GM12878 (cell line): ENCODE results near the gene DDX5. TPM values are rescaled to one million over a fixed set of nuclear protein-coding genes. Genes with fewer than 3 reads are reported as not detected.

Experiments used
- ATAC-seq: fragments of 200-7000 bp; cut with Tn5 transposase; 3 replicates; pipeline ENCODE4 v1.9.1; 2020; ENCODE audit warnings: mild to moderate bottlenecking, moderate library complexity
- BruUV-seq: library from RNA; stranded (reverse); fragments of 400-500 nt; replicated peaks from 2 replicates; lab custom pipeline; 2021; lab: Mats Ljungman, UMichigan
- CTCF ChIA-PET: fragments of 300-600 bp; sonication (Branson Sonifier 250); formaldehyde crosslinking; extraction: SDS; loops from one replicate; lab custom pipeline; 2021; ENCODE audit warnings: inconsistent platforms; lab: Yijun Ruan, JAX
- POLR2A ChIA-PET: fragments of 350-600 bp; formaldehyde crosslinking; extraction: SDS; loops from one replicate; lab custom pipeline; 2021; ENCODE audit warnings: inconsistent platforms; lab: Charles Lee
- RAD21 ChIA-PET: fragments of 300-600 bp; sonication (Branson Sonifier 250); formaldehyde crosslinking; loops from one replicate; lab custom pipeline; 2023; ENCODE audit warnings: antibody characterized with exemption; ENCODE audit not compliant: unreplicated experiment; lab: Charles Lee
- SMC1A ChIA-PET: fragments of 300-600 bp; sonication (Branson Sonifier 250); formaldehyde crosslinking; loops from one replicate; lab custom pipeline; 2023; ENCODE audit not compliant: unreplicated experiment, uncharacterized antibody; lab: Charles Lee
- DNase-seq: peaks from one replicate; pipeline ENCODE4 v3.0.0-alpha.2; 2011; ENCODE audit warnings: low read depth, low spot score
- FAIRE-seq: peaks from 3 replicates; lab custom pipeline; 2011; peaks lifted over from hg19 to GRCh38; lab: Jason Lieb, UNC
- H2AFZ ChIP-seq: 2 replicates; pipeline ENCODE4 v1.6.0; 2011; ENCODE audit warnings: low read depth, low read length, control low read depth; ENCODE audit not compliant: control insufficient read depth
- H3K27ac ChIP-seq: 2 replicates; pipeline ENCODE4 v1.5.1; 2011; ENCODE audit warnings: control low read depth; ENCODE audit not compliant: control insufficient read depth, insufficient read depth
- H3K27me3 ChIP-seq, 2 experiments: replicated peaks in 1 of 2; 2 replicates each; pipeline versions ENCODE4 v1.6.0 to v1.6.1; 2011; ENCODE audit warnings: low read length in 1 of 2; ENCODE audit not compliant: control insufficient read depth in 2 of 2, insufficient read depth in 2 of 2
- H3K36me3 ChIP-seq, 2 experiments: 2 replicates each; pipeline ENCODE4 v1.5.1; 2011; ENCODE audit warnings: low read length in 1 of 2; ENCODE audit not compliant: control insufficient read depth in 2 of 2, insufficient read depth in 2 of 2
- H3K4me1 ChIP-seq: 2 replicates; pipeline ENCODE4 v1.6.1; 2011; ENCODE audit warnings: mild to moderate bottlenecking, low read length, moderate library complexity, mixed read lengths; ENCODE audit not compliant: control insufficient read depth, insufficient read depth
- H3K4me2 ChIP-seq: 2 replicates; pipeline ENCODE4 v1.6.0; 2011; ENCODE audit warnings: control low read depth; ENCODE audit not compliant: control insufficient read depth, insufficient read depth
- H3K4me3 ChIP-seq: fragments of 200-600 bp; sonication (generic); 2 replicates; pipeline ENCODE4 v1.5.1; 2016
- H3K79me2 ChIP-seq: 2 replicates; pipeline ENCODE4 v1.6.0; 2011; ENCODE audit warnings: low read length; ENCODE audit not compliant: control insufficient read depth, insufficient read depth
- H3K9ac ChIP-seq: 2 replicates; pipeline ENCODE4 v1.8.0; 2011; ENCODE audit warnings: low read length, control low read depth, mixed read lengths; ENCODE audit not compliant: control insufficient read depth, insufficient read depth
- H3K9me3 ChIP-seq: replicated peaks from 3 replicates; pipeline ENCODE4 v1.5.1; 2011; ENCODE audit warnings: mild to moderate bottlenecking, low read length; ENCODE audit not compliant: control insufficient read depth, insufficient read depth
- H4K20me1 ChIP-seq: 2 replicates; pipeline ENCODE4 v1.6.0; 2011; ENCODE audit not compliant: control insufficient read depth, insufficient read depth
- BRCA1 ChIP-seq: IDR thresholded peaks from 2 replicates; pipeline ENCODE4 v1.6.1; 2011; ENCODE audit warnings: low read depth, low read length, improper control_type of control experiment
- CBFB ChIP-seq: IDR thresholded peaks from 2 replicates; pipeline ENCODE4 v1.6.1; 2016; ENCODE audit warnings: antibody characterized with exemption, low read depth
- DPF2 ChIP-seq: fragments of 450-650 bp; IDR thresholded peaks from 2 replicates; pipeline ENCODE4 v1.6.1; 2017; ENCODE audit warnings: mild to moderate bottlenecking
- FOS ChIP-seq: IDR thresholded peaks from 3 replicates; pipeline ENCODE4 v1.6.1; 2011; ENCODE audit warnings: borderline replicate concordance; ENCODE audit not compliant: insufficient read length; ENCODE audit errors: extremely low read depth
- FOXM1 ChIP-seq: IDR thresholded peaks from 2 replicates; pipeline ENCODE4 v1.6.1; 2012; ENCODE audit warnings: low read depth, mild to moderate bottlenecking, inconsistent platforms, low read length, moderate library complexity
- HDGF ChIP-seq: fragments of 450-650 bp; IDR thresholded peaks from 2 replicates; pipeline ENCODE4 v1.6.1; 2016; ENCODE audit warnings: antibody characterized with exemption
- MEF2A ChIP-seq: IDR thresholded peaks from 2 replicates; pipeline ENCODE4 v1.6.1; 2011; ENCODE audit warnings: low read depth, mild to moderate bottlenecking, low read length, moderate library complexity; ENCODE audit not compliant: insufficient read depth
- MYB ChIP-seq: fragments of 150-350 bp; IDR thresholded peaks from 2 replicates; pipeline ENCODE4 v1.6.1; 2014; ENCODE audit warnings: mild to moderate bottlenecking, low read depth, low read length, borderline replicate concordance
- NRF1 ChIP-seq: conservative IDR thresholded peaks from 2 replicates; pipeline ENCODE4 v1.6.1; 2011; ENCODE audit warnings: mild to moderate bottlenecking, low read depth, low read length, improper control_type of control experiment
- SREBF2 ChIP-seq: IDR thresholded peaks from 2 replicates; pipeline ENCODE4 v1.6.1; 2012; ENCODE audit warnings: mild to moderate bottlenecking, low read length
- TCF12 ChIP-seq: IDR thresholded peaks from 2 replicates; pipeline ENCODE4 v1.6.1; 2011; ENCODE audit warnings: low read depth, mild to moderate bottlenecking, low read length
- in situ Hi-C: fragments of 300-500 bp; cut with MboI; formaldehyde crosslinking; loops from 9 replicates; pipeline ENCODE4 v1.14.3; 2018; ENCODE audit warnings: mixed read lengths
- intact Hi-C: fragments of 100-400 bp; cut with micrococcal nuclease; formaldehyde crosslinking; loops from one replicate; pipeline ENCODE4 v1.14.2; 2022; ENCODE audit not compliant: unreplicated experiment
- polyA plus RNA-seq, 11 experiments: library from polyadenylated mRNA; depleted of rRNA in 4 of 11; unstranded in 6 of 11; stranded (reverse) in 5 of 11; fragments of >200 nt; fragmentation: Nextera tagmentation in 4 of 11; fragmentation: Illumina TruSeq in 1 of 11; extraction: Ambion mirVana in 4 of 11; extraction: Trizol in 1 of 11; gene quantifications; 1 replicate in 1 of 11; 2 replicates in 10 of 11; pipeline versions ENCODE4 v1.2.1 to v1.2.3, GENCODE V29; 2011 to 2016; ENCODE audit warnings: inconsistent platforms in 2 of 11, missing spikeins in 2 of 11, low read depth in 1 of 11
- total RNA-seq, 4 experiments: library from RNA; depleted of rRNA in 3 of 4; stranded (reverse); fragments of >200 nt in 3 of 4; fragmentation: Illumina TruSeq in 1 of 4; extraction: Trizol in 1 of 4; gene quantifications; 2 replicates each; pipeline versions ENCODE4 v1.2.1 to v1.2.3, GENCODE V29; 2013 to 2021

DDX5 gene
- total and polyA plus RNA-seq, 10 of the 15 experiments (the other 5 are each of a cell fraction or from before 2014, with no cell fraction given) = 257 to 1,423 (median 719) TPM

DNA sequence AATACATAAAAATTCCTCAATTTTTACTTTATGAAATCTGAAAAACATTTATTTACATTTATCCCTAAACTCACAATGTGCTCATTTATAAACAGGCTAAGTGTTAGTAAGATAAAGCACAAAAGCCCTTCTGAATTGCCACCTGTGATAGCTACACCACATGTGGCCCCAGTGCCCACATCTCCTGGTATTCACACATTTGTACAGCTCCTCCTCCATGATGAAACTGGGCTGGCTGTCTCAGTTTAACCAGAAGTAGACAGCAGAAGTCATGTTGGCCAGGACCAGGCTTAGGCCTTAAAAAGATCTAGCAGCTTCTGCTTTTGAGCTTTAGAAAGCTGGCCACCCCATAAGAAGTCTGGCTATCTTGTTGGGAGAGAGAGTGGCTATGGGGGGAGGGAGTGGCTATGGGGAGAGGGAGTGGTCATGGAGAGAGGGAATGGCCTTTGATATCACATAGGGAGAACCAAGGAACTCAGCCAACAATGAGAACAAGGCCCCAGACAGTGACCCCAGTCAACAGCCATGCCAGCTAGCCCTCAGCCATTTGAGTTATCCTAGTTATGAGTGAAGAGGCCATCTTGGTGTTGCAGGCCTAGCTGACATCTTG lies 48.0 kb upstream of the DDX5 start:
- Histone ChIP-seq H3K9ac (no peak overlapping the region), H4K20me1 (no peaks in the 10 kb centered on the region), H3K4me1 (no peaks in the 10 kb centered on the region), H3K4me2 (no peak overlapping the region), H3K36me3 (peaks cover 2 to 3% of the 10 kb centered on the region in 2 experiments; a peak in 1 of 4 replicates), H3K4me3 (no peak overlapping the region), H3K27ac (no peak overlapping the region), H3K9me3 (no peaks in the 10 kb centered on the region), H3K27me3 (no peaks in the 10 kb centered on the region), H2AFZ (no peak overlapping the region), H3K79me2 (no peaks in the 10 kb centered on the region)
- ChIA-PET CTCF (interaction anchor here (0.8 to 2.0 kb wide), 4 partner anchors 20 to 124 kb away, joined by 3 to 4 read pairs (median 4); no protein-coding TSS in a partner anchor), POLR2A (no interaction called here), RAD21 (no interaction called here), SMC1A (interaction anchor here (0.6 to 2.2 kb wide), 5 partner anchors 15 to 1355 kb away, joined by 3 to 4 read pairs (median 4); no protein-coding TSS in a partner anchor)
- no peak for DNase-seq
- FAIRE-seq = no peak
- no TSS peak for BruUV-seq
- no peak for TF ChIP-seq NRF1
- TF ChIP-seq MEF2A = no peak
- no peak for TF ChIP-seq SREBF2
- TF ChIP-seq FOXM1 = no peak
- no peak for TF ChIP-seq HDGF
- TF ChIP-seq FOS = no peak
- no peak for TF ChIP-seq CBFB
- no peak for TF ChIP-seq DPF2
- TF ChIP-seq TCF12 = no peak
- TF ChIP-seq MYB = no peak
- TF ChIP-seq BRCA1 = no peak
- intact Hi-C loops = no loop called here
- in situ Hi-C loops = no loop called here
- no peak for ATAC-seq
